BJ (cell line): ENCODE data around the gene ST7. TPM values are rescaled to one million over a fixed set of nuclear protein-coding genes. Genes with fewer than 3 reads are reported as not detected.

Experiments used
- CTCF ChIA-PET: fragments of 350-600 bp; formaldehyde crosslinking; extraction: SDS; loops from one replicate; lab custom pipeline; 2021; ENCODE audit warnings: antibody characterized with exemption, inconsistent platforms; lab: Yijun Ruan, JAX
- POLR2A ChIA-PET: fragments of 300-600 bp; sonication (Branson Sonifier 250); formaldehyde crosslinking; extraction: SDS; loops from one replicate; lab custom pipeline; 2021; ENCODE audit warnings: antibody characterized with exemption; lab: Charles Lee
- DNase-seq: peaks from one replicate; pipeline ENCODE4 v3.0.0-alpha.2; 2011; ENCODE audit warnings: low read depth
- H3K27me3 ChIP-seq: 2 replicates; pipeline ENCODE4 v1.6.0; 2011; ENCODE audit warnings: low read length; ENCODE audit not compliant: control insufficient read depth, insufficient read depth
- H3K36me3 ChIP-seq: 2 replicates; pipeline ENCODE4 v1.5.1; 2011; ENCODE audit warnings: low read length; ENCODE audit not compliant: control insufficient read depth, insufficient read depth
- H3K4me3 ChIP-seq: 2 replicates; pipeline ENCODE4 v1.5.1; 2011; ENCODE audit warnings: low read depth, mild to moderate bottlenecking, control low read depth, low read length
- CTCF ChIP-seq: IDR thresholded peaks from 2 replicates; pipeline ENCODE4 v1.5.1; 2011; ENCODE audit warnings: low read depth, mild to moderate bottlenecking, control low read depth, inconsistent platforms, low read length, moderate library complexity; ENCODE audit not compliant: insufficient read depth
- polyA plus RNA-seq: library from polyadenylated mRNA; depleted of rRNA; stranded (reverse); fragments of >200 nt; gene quantifications from 2 replicates; pipeline ENCODE4 v1.2.3, GENCODE V29; 2011

Gene ST7
- polyA plus RNA-seq, 1 experiment: 16.0 TPM

GRCh38 chr7:117066668-117067067, 113.4 kb downstream of the ST7 start:
- Histone ChIP-seq H3K27me3 (no peaks in the 10 kb centered on the region), H3K36me3 (no peaks in the 10 kb centered on the region), H3K4me3 (no peak overlapping the region)
- DNase-seq: no peak
- POLR2A ChIA-PET: no interaction called here
- no peak for TF ChIP-seq CTCF
- CTCF ChIA-PET: interaction anchor here (1.0 kb wide), 1 partner anchor 10 kb away, joined by 3 read pairs; no protein-coding TSS in a partner anchor

- CTCF ChIA-PET: interaction anchor here (1.0 kb wide), 1 partner anchor 10 kb away, joined by 4 read pairs; no protein-coding TSS in a partner anchor
- no peaks in the 10 kb centered on the region for H3K36me3 ChIP-seq
- H3K27me3 ChIP-seq: no peaks in the 10 kb centered on the region
- no peak for DNase-seq
- TF ChIP-seq CTCF: no peak
- POLR2A ChIA-PET: interaction anchor here (0.7 kb wide), 1 partner anchor 489 kb away, joined by 3 read pairs; no protein-coding TSS in a partner anchor
- no peak overlapping the region for H3K4me3 ChIP-seq
Measured at GRCh38 chr7:117067340-117067739, 114.0 kb downstream of the ST7 start.

- CTCF ChIA-PET: interaction anchor here (1.4 kb wide), 1 partner anchor 17 kb away, joined by 5 read pairs; no protein-coding TSS in a partner anchor
- DNase-seq: no peak
Measured at GRCh38 chr7:117068511-117069145, 115.3 kb downstream of the ST7 start.

DNA sequence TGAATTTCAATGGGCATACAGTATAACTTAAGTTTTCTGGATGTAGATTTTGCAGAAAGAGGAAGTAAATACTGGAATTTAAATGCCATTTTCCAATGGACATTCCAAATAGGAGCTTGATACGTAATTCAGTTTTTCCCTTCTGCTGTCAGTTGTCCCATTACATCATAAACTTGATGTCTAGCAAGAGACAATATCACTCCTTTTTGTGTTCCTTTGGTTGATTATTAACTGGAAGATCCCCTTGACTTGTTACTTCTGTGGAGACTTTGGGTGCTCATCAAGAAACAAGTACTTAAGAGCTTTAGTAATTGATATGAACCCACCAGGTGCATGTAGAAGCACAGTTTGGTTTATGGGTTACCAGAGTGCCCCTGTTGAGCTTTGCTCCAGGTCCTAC, 116.1 kb downstream of the ST7 start:
- ChIA-PET CTCF (interaction anchor here (1.0 to 1.4 kb wide), 2 partner anchors 17 to 51 kb away, joined by 3 to 5 read pairs; no protein-coding TSS in a partner anchor), POLR2A (no interaction called here)
- H3K27me3 ChIP-seq: no peaks in the 10 kb centered on the region
- H3K4me3 ChIP-seq: no peak overlapping the region
- DNase-seq: no peak
- TF ChIP-seq CTCF: no peak
- H3K36me3 ChIP-seq: no peaks in the 10 kb centered on the region

More at GRCh38 chr7:117068511-117069145, 115.3 kb downstream of the ST7 start:
- TF ChIP-seq CTCF: no peak
- H3K27me3 ChIP-seq: no peaks in the 10 kb centered on the region
- H3K36me3 ChIP-seq: no peaks in the 10 kb centered on the region
- H3K4me3 ChIP-seq: no peak overlapping the region
- POLR2A ChIA-PET: no interaction called here

DNA sequence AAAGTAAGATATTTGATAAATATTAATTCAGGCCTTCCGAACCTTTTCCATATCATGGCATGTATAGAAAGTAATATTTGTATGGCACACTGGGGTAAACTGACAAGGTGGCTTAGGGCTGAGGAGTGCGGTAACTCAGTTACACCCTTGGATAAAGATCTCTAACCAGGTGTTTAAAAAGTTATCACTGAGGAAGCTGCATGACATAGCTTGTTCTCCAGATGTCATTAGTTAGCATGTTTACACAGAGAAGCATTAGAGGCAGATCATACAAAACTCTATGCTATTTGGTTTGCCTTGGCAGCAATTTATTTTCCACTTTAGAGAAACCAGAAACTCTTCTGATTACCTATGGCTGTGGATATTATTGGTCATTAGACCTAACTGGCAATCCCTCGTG, 118.2 kb downstream of the ST7 start:
- ChIA-PET CTCF (interaction anchor here (1.5 kb wide), 1 partner anchor 10 kb away, joined by 4 read pairs; no protein-coding TSS in a partner anchor), POLR2A (no interaction called here)
- TF ChIP-seq CTCF: no peak

More for the DNA sequence above, 118.2 kb downstream of the ST7 start:
- Histone ChIP-seq H3K4me3 (no peak overlapping the region), H3K36me3 (no peaks in the 10 kb centered on the region), H3K27me3 (no peaks in the 10 kb centered on the region)
- no peak for DNase-seq
